Neural crest cell (in vitro differentiated cells): ENCODE results near the gene GNAS-AS1. TPM values are rescaled to one million over a fixed set of nuclear protein-coding genes. Genes with fewer than 3 reads are reported as not detected.
"Not testable (repeated sequence)": the region's sequence is repeated elsewhere in the genome, so short reads cannot be mapped to it uniquely, and the experiment has no call there.

Experiments
- DNase-seq: peaks from one replicate; pipeline ENCODE4 v3.0.0; 2021; ENCODE audit warnings: low read depth, mixed read lengths, low spot score
- H3K27ac Mint-ChIP-seq: one replicate; pipeline ENCODE4 v1.8.0; 2021; ENCODE audit warnings: mild to moderate bottlenecking, mixed read lengths; ENCODE audit not compliant: unreplicated experiment
- H3K27me3 Mint-ChIP-seq: 2 replicates; pipeline ENCODE4 v1.8.0; 2021; ENCODE audit warnings: low read depth, mild to moderate bottlenecking, mixed read lengths
- H3K36me3 Mint-ChIP-seq: 2 replicates; pipeline ENCODE4 v1.8.0; 2021; ENCODE audit warnings: low read depth, mild to moderate bottlenecking, mixed read lengths
- H3K4me1 Mint-ChIP-seq: 2 replicates; pipeline ENCODE4 v1.8.0; 2021; ENCODE audit warnings: mixed read lengths
- H3K4me3 Mint-ChIP-seq: one replicate; pipeline ENCODE4 v1.8.0; 2021; ENCODE audit warnings: mild to moderate bottlenecking, mixed read lengths
- H3K9me3 Mint-ChIP-seq: 2 replicates; pipeline ENCODE4 v1.8.0; 2021; ENCODE audit warnings: mixed read lengths
- total RNA-seq: library from RNA; stranded (reverse); gene quantifications from 2 replicates; pipeline ENCODE4 v1.2.1, GENCODE V29; 2021
- TF ChIP-seq, protein P1 (sequence below): fragments of 200-600 bp; sonication (generic); conservative IDR thresholded peaks from 2 replicates; pipeline ENCODE4 v1.5.0; 2021; ENCODE audit warnings: antibody characterized with exemption, mild to moderate bottlenecking

Gene GNAS-AS1
- total RNA-seq, 1 donor from 2014 or later: 3.8 TPM

DNA sequence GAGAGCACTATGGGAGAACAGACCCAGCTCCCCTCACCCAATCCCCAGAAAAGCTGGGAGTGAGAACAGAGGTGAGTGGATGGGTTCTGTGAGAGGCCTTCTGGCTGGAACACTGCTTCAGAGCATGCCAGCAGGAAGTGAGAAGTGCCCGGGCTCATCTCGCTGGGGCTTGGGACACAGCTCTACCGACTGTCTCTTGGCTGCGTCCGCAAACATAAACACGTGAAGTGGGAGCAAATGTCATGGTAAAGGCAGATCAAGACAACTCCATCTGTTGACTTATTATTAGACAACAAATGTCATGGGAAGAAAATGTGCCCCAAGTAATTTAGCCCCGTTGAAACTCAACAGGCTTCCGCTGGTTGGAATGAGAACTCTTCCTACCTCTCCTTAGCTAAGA lies 25.9 kb downstream of the GNAS-AS1 start:
- DNase-seq: no peak
- no peaks in the 10 kb centered on the region for H3K4me1 Mint-ChIP-seq
- H3K36me3 Mint-ChIP-seq: peaks cover 6% of the 10 kb centered on the region
- H3K9me3 Mint-ChIP-seq: peaks cover 4% of the 10 kb centered on the region
- TF ChIP-seq, protein P1, sequence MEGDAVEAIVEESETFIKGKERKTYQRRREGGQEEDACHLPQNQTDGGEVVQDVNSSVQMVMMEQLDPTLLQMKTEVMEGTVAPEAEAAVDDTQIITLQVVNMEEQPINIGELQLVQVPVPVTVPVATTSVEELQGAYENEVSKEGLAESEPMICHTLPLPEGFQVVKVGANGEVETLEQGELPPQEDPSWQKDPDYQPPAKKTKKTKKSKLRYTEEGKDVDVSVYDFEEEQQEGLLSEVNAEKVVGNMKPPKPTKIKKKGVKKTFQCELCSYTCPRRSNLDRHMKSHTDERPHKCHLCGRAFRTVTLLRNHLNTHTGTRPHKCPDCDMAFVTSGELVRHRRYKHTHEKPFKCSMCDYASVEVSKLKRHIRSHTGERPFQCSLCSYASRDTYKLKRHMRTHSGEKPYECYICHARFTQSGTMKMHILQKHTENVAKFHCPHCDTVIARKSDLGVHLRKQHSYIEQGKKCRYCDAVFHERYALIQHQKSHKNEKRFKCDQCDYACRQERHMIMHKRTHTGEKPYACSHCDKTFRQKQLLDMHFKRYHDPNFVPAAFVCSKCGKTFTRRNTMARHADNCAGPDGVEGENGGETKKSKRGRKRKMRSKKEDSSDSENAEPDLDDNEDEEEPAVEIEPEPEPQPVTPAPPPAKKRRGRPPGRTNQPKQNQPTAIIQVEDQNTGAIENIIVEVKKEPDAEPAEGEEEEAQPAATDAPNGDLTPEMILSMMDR: no peak
- no peak overlapping the region for H3K27ac Mint-ChIP-seq
- no peak overlapping the region for H3K4me3 Mint-ChIP-seq
- no peaks in the 10 kb centered on the region for H3K27me3 Mint-ChIP-seq

DNA sequence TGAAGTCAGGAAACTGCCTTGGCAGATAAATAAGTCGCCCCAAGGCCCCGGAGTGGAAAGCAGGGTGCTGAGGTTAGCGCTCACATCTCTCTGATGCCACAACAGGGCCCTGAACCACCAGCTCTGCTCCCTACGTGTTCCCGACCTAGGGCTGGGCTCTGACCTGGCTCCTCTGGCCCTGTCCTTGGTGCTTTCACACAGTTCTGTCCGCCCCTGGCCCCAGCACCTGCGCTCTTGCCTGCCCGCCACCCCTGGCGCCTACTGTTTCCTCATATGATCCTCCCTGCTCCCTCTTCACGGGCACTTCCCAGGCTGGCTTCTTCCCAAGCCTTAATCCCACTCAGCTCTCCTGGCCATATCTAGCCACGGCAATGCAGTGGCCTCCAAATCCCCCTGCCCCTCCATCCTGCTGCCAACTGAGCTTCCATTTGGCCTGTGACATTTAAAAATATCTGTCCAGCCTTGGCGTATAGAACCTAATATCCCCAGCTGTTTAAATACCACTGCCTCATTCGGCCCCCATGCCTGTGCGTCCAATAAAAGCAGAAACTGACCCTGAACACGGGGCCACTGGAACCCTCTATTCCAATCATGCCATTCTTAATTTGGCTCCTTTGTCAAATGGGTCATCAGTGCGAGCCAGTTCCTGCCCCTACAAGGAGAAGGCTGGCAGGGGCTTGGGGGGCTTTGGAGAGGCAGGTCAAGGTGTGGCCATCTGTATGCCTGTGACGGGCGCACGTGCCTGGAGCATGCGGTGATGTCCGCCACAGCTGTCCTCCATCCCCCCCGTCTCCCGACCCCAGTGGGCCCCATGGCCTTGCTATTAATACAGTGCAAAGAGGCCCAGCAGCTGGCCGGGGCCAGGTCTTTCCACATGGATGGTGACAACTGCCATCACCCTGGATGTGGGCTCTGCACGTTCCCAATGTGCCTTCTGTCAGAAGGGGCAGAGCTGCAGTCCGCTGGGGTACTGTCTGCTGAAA lies 27.7 kb downstream of the GNAS-AS1 start:
- H3K4me3 Mint-ChIP-seq: no peak overlapping the region
- no peak for DNase-seq
- H3K4me1 Mint-ChIP-seq: no peaks in the 10 kb centered on the region
- peaks cover 6% of the 10 kb centered on the region for H3K36me3 Mint-ChIP-seq
- H3K27ac Mint-ChIP-seq: no peak overlapping the region
- H3K9me3 Mint-ChIP-seq: no peaks in the 10 kb centered on the region
- TF ChIP-seq, protein P1: no peak
- no peaks in the 10 kb centered on the region for H3K27me3 Mint-ChIP-seq

DNA sequence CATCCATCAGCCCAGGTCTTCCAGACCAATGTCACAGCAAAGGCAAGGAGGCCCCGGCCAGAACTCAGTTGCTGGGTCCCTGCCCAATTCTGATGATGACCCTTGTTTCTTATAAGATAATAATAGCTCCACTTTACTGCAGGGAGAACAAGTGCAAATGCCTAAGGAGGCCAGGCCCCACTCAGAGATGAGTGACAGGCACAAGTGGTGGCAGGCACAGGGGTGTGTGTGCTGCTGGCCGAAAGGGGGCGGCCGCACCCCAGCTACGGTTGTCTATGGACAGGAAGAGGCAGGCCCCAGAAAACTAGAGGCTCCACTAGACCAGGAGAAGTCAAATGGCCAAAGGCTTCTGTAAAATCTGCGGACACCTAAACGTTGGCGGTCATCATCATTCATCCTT lies 28.6 kb downstream of the GNAS-AS1 start:
- no peaks in the 10 kb centered on the region for H3K27me3 Mint-ChIP-seq
- H3K27ac Mint-ChIP-seq: no peak overlapping the region
- no peak for DNase-seq
- H3K36me3 Mint-ChIP-seq: peaks cover 6% of the 10 kb centered on the region
- H3K9me3 Mint-ChIP-seq: no peaks in the 10 kb centered on the region
- TF ChIP-seq, protein P1: no peak
- H3K4me3 Mint-ChIP-seq: no peak overlapping the region
- no peaks in the 10 kb centered on the region for H3K4me1 Mint-ChIP-seq

DNA sequence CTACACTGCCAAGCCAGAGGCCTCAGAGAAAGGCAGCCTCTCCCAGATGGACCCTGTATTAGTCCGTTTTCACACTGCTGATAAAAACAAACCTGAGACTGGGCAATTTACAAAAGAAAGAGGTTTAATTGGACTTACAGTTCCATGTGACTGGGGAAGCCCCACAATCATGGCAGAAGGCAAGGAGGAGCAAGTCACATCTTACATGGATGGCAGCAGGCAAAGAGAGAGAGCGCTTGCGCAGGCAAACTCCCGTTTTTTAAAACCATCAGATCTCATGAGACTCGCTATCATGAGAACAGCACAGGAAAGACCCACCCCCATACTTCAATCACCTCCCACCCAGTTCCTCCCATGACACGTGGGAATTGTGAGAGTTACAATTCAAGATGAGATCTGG lies 30.2 kb downstream of the GNAS-AS1 start:
- H3K27ac Mint-ChIP-seq: peak overlapping the region; percentile 47
- H3K4me1 Mint-ChIP-seq, H3K36me3 Mint-ChIP-seq, H3K9me3 Mint-ChIP-seq, H3K4me3 Mint-ChIP-seq, DNase-seq, H3K27me3 Mint-ChIP-seq: not testable (repeated sequence)

DNA sequence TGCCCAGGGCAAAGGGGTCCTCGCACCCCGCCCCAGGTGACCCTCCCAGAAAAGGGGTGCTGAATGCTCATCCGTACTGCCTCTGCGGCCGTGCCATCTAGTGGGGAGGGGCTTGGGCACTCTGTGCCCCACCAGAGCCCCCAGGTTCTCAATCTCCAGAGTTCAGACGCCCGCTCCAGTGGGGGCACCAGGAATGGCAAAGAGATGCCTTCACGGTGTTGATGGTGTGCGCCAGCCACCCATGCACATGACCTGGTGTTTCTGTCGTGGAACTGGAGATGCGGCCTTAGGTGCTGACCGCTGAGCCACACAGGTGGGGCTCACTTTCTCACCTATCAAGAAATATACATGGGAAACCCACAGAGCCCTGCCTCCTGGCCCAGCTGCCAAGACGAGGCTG lies 30.8 kb downstream of the GNAS-AS1 start:
- Mint-ChIP-seq H3K27ac (no peak overlapping the region), H3K9me3 (no peaks in the 10 kb centered on the region), H3K4me3 (no peak overlapping the region), H3K36me3 (peaks cover 6% of the 10 kb centered on the region), H3K27me3 (no peaks in the 10 kb centered on the region), H3K4me1 (no peaks in the 10 kb centered on the region)
- DNase-seq: no peak
- TF ChIP-seq, protein P1: no peak

DNA sequence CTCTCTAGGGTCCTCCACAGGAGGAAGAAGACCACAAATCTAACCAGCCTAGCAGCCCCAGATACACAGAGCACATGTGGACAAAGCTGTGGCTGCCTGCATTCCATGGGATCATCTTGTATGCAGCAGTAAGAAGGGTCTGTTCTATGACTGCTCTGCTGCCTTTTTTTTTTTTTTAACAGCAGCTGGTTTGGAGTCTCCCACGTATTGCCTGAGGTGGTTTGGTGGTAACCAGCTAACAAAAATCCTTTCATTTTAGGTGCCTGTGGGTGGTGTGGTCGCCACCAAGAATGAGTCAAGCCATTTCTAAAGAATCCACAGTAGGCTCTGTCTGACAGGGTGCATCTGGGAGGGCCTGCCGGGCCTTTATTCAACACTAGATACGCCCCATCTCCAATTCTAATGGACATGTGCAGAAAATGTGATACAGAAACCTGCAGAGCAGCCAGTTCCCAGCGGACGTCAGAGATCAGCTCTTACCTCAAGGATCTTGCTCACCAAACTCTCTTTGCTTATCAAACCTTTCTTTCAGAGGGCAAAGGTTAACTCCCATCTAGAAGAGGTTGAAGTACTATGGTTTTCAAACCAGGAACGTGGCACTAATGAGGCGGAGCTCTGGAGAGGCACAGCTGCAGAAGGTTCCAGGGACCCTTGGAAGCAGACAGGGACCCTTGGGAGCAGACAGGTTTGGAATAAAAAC lies 32.0 kb downstream of the GNAS-AS1 start:
- H3K4me3 Mint-ChIP-seq: no peak overlapping the region
- H3K36me3 Mint-ChIP-seq: peaks cover 6% of the 10 kb centered on the region
- H3K9me3 Mint-ChIP-seq: no peaks in the 10 kb centered on the region
- no peak for DNase-seq
- no peak overlapping the region for H3K27ac Mint-ChIP-seq
- no peaks in the 10 kb centered on the region for H3K27me3 Mint-ChIP-seq
- TF ChIP-seq, protein P1: no peak
- H3K4me1 Mint-ChIP-seq: no peaks in the 10 kb centered on the region
